Loucy (cell line): ENCODE results near the gene TIMM13.

Experiments used
- H2AFZ ChIP-seq: fragments of 200-600 bp; sonication (generic); 2 replicates; pipeline ENCODE4 v1.6.0; 2016; ENCODE audit warnings: antibody characterized with exemption, mild to moderate bottlenecking, low read length, moderate library complexity
- H3F3A ChIP-seq: fragments of 200-600 bp; 2 replicates; pipeline ENCODE4 v1.6.0; 2016; ENCODE audit warnings: antibody characterized with exemption, low read depth, mild to moderate bottlenecking
- H3K27me3 ChIP-seq: fragments of 200-600 bp; sonication (generic); 2 replicates; pipeline ENCODE4 v1.6.1; 2014; ENCODE audit warnings: low read length, mild to moderate bottlenecking; ENCODE audit not compliant: insufficient read depth, poor library complexity, severe bottlenecking
- H3K36me3 ChIP-seq: fragments of 200-600 bp; sonication (generic); 2 replicates; pipeline ENCODE4 v1.6.1; 2016; ENCODE audit warnings: low read length; ENCODE audit not compliant: insufficient read depth
- H3K4me1 ChIP-seq: fragments of 200-600 bp; sonication (generic); 2 replicates; pipeline ENCODE4 v1.5.1; 2014; ENCODE audit warnings: low read length, mild to moderate bottlenecking; ENCODE audit not compliant: insufficient read depth, poor library complexity, severe bottlenecking
- H3K4me2 ChIP-seq: fragments of 200-600 bp; sonication (generic); 2 replicates; pipeline ENCODE4 v1.6.0; 2014; ENCODE audit warnings: antibody characterized with exemption, low read length, low read depth, mild to moderate bottlenecking; ENCODE audit not compliant: poor library complexity, severe bottlenecking
- H3K4me3 ChIP-seq: fragments of 200-600 bp; sonication (generic); 2 replicates; pipeline ENCODE4 v1.5.1; 2014; ENCODE audit warnings: low read length, mild to moderate bottlenecking, mixed read lengths; ENCODE audit not compliant: poor library complexity, severe bottlenecking
- H3K79me2 ChIP-seq: fragments of 200-600 bp; sonication (generic); 2 replicates; pipeline ENCODE4 v1.6.1; 2014; ENCODE audit warnings: low read length; ENCODE audit not compliant: insufficient read depth
- H3K9ac ChIP-seq: fragments of 200-600 bp; sonication (generic); 2 replicates; pipeline ENCODE4 v1.6.0; 2014; ENCODE audit warnings: mild to moderate bottlenecking, low read depth, low read length, moderate library complexity; ENCODE audit not compliant: poor library complexity, severe bottlenecking
- H3K9me2 ChIP-seq: fragments of 200-600 bp; sonication (generic); replicated peaks from 2 replicates; pipeline ENCODE4 v1.6.1; 2016; ENCODE audit warnings: low read depth, low read length, mixed read lengths
- H3K9me3 ChIP-seq: fragments of 200-600 bp; sonication (generic); 2 replicates; pipeline ENCODE4 v1.6.1; 2014; ENCODE audit warnings: mild to moderate bottlenecking, antibody characterized with exemption, low read length, low read depth; ENCODE audit not compliant: insufficient read depth
- H4K20me1 ChIP-seq: fragments of 200-600 bp; sonication (generic); 2 replicates; pipeline ENCODE4 v1.6.0; 2014; ENCODE audit warnings: antibody characterized with exemption, low read length, mild to moderate bottlenecking; ENCODE audit not compliant: insufficient read depth, poor library complexity, severe bottlenecking
- CTCF ChIP-seq: fragments of 200-600 bp; sonication (generic); conservative IDR thresholded peaks from 2 replicates; pipeline ENCODE4 v1.5.1; 2014; ENCODE audit warnings: mild to moderate bottlenecking, antibody characterized with exemption, low read length
- EZH2phosphoT487 ChIP-seq: fragments of 200-600 bp; IDR thresholded peaks from 2 replicates; pipeline ENCODE4 v1.6.1; 2018; ENCODE audit warnings: antibody characterized with exemption, mild to moderate bottlenecking, moderate library complexity, borderline replicate concordance

TIMM13 gene

GRCh38 chr19:2434267-2434666 lies 6.9 kb upstream of the TIMM13 start:
- Histone ChIP-seq H3K9me2 (no peaks in the 10 kb centered on the region), H3K9me3 (no peaks in the 10 kb centered on the region), H3F3A (no peaks in the 10 kb centered on the region), H3K4me2 (no peak overlapping the region), H3K4me1 (no peaks in the 10 kb centered on the region), H3K27me3 (no peaks in the 10 kb centered on the region), H4K20me1 (peaks cover 2% of the 10 kb centered on the region), H3K79me2 (no peaks in the 10 kb centered on the region), H3K4me3 (no peak overlapping the region), H3K9ac (no peak overlapping the region), H2AFZ (no peak overlapping the region), H3K36me3 (peaks cover 56% of the 10 kb centered on the region; the same call in 1 of the 2 replicates)
- TF ChIP-seq CTCF (no peak), EZH2phosphoT487 (no peak)

GRCh38 chr19:2433854-2434253 lies 6.5 kb upstream of the TIMM13 start:
- H3K9me3 ChIP-seq, result no peaks in the 10 kb centered on the region
- peaks cover 56% of the 10 kb centered on the region; the same call in 1 of the 2 replicates for H3K36me3 ChIP-seq
- peaks cover under 1% of the 10 kb centered on the region for H4K20me1 ChIP-seq

GRCh38 chr19:2432131-2432848 lies 4.9 kb upstream of the TIMM13 start:
- Histone ChIP-seq H3K4me3 (no peak overlapping the region), H3K9me2 (no peaks in the 10 kb centered on the region), H3K27me3 (no peaks in the 10 kb centered on the region), H3K9me3 (no peaks in the 10 kb centered on the region), H3K9ac (no peak overlapping the region), H3K4me2 (no peak overlapping the region), H3K79me2 (no peaks in the 10 kb centered on the region; the same call in 1 of the 2 replicates), H3F3A (no peaks in the 10 kb centered on the region), H3K4me1 (no peaks in the 10 kb centered on the region), H2AFZ (no peak overlapping the region), H4K20me1 (no peaks in the 10 kb centered on the region), H3K36me3 (peaks cover 48% of the 10 kb centered on the region; the same call in 1 of the 2 replicates)
- TF ChIP-seq CTCF (no peak), EZH2phosphoT487 (no peak)

More at GRCh38 chr19:2433854-2434253, 6.5 kb upstream of the TIMM13 start:
- Histone ChIP-seq H3K9me2 (no peaks in the 10 kb centered on the region), H3K4me3 (no peak overlapping the region), H2AFZ (no peak overlapping the region), H3F3A (no peaks in the 10 kb centered on the region), H3K79me2 (no peaks in the 10 kb centered on the region), H3K4me2 (no peak overlapping the region), H3K27me3 (no peaks in the 10 kb centered on the region), H3K4me1 (no peaks in the 10 kb centered on the region), H3K9ac (no peak overlapping the region)
- TF ChIP-seq CTCF, result no peak
- TF ChIP-seq EZH2phosphoT487, result no peak
